Measurements from ENCODE around the gene APLF.
A peak's percentile ranks its signal among the peaks of the same experiment; 100 is the strongest.
"Not testable (repeated sequence)": the region's sequence is repeated elsewhere in the genome, so short reads cannot be mapped to it uniquely, and the experiment has no call there.

APLF gene

DNA sequence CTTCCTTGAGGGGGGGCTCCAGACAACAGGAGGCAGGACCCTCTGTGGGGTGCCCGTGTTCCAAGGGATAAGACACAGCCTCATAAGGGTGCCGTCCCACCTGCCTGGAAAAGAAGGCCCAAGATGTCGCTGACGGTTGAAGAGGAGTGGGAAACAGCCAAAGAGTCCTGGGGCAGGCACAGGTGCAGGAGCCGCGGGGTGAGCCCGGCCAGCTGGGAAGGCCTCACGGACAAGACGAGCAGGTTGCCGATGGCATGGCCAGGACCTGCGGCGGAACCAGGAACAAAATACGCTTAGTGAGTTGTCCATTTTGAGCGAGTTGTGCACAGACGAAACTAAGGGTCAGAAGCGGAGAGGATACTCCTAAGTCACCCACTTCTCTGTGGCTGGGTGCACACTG is 61.8 kb downstream of the APLF start:
- DNase-seq (ENCODE audit: low spot score), result not testable (repeated sequence)

GRCh38 chr2:68529651-68530050 is 62.3 kb downstream of the APLF start:
- not testable (repeated sequence) for DNase-seq (ENCODE audit: low spot score)

- no peak for DNase-seq (ENCODE audit: low spot score)
Observed at GRCh38 chr2:68536000-68536399, 68.6 kb downstream of the APLF start.

DNA sequence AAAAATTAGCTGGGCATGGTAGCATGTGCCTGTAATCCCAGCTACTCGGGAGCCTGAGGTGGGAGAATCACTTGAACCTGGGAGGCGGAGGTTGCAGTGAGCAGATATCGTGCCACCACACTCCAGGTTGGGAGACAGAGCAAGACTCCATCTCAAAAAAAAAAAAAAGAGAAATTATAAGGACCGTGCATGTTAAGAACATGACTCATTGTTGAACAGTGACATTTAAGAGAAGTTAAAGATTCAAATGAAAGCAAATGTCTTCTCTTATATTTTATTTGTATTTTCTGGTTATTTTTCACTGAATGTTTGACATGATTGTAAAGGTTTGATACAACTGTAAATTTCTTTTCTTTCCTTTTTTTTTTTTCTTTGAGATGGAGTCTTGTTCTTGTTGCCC is 69.6 kb downstream of the APLF start:
- no peak for DNase-seq (ENCODE audit: low spot score)

DNA sequence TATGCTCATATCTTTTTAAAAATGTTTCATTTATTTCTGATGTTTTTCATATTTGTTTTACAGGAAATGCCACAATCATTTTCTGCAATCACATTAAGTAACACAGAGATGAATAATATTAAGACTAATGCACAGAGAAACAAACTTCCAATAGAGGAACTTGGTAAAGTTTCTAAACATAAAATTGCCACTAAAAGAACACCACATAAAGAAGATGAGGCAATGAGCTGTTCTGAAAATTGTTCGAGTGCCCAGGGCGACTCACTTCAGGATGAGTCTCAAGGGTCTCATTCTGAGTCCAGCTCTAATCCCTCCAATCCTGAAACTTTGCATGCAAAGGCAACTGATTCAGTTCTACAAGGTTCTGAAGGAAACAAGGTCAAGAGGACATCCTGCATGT is 70.4 kb downstream of the APLF start:
- peak; percentile 25 for DNase-seq (ENCODE audit: low spot score)

DNA sequence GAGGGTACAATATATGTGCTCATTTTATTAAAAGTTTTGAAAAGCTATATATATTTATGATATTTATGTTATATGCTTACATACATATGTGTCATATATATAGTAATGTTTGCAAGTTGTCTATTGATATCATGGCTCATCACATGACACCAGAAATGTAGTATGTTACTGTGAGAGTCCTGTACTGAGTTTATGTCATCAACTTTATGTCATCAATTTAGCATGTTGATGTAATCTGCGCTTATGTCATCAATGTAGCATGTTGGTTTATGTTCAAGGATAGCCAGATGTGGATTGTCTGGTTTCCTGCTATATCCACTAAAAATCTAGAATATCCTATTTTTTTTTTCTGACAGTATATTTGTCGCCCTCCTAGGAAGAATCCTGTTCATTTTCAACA is 77.4 kb downstream of the APLF start:
- DNase-seq (ENCODE audit: low spot score), result no peak

GRCh38 chr2:68548396-68548795 is 81.0 kb downstream of the APLF start:
- DNase-seq (ENCODE audit: low spot score), result no peak

DNA sequence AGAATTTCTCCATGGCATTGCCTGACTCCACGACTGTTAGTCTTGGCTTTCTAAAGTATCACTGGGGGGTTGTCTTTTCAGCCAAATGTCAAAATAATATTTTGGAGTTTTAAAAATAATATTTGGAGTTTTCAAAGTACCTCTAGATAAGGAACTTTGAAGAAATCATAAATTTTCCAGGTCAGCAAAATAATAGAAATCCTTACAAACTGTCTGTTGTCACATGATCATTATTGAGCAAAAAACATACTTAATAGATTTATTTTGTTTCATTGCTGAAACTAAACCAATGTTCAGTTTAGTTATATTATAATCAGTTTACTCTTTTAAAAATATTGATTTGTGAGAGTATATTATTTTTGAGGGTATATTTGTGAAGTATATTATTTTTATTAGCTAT is 85.7 kb downstream of the APLF start:
- DNase-seq (ENCODE audit: low spot score), result no peak

- DNase-seq (ENCODE audit: low spot score), result not testable (repeated sequence)
Observed at GRCh38 chr2:68555425-68556206, 88.2 kb downstream of the APLF start.

DNA sequence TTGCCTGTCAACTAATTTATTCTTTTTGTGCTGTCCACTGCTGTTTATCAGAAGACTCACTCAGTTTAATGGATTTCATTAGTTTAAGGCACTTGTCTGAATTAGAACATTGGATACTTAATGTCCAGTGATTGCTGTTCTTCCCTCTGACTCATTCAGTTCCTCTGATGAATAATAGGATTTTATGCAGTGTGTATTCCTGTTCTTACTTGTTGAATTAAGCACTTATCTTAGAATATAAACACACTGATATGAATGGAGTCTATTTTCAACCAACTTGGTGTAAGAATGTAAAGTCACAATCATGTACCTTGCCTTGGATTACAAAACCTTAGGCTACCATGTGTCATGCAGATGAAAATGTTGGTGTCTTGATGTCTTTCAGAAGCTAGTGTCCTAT is 89.0 kb downstream of the APLF start:
- DNase-seq (ENCODE audit: low spot score), result no peak

DNA sequence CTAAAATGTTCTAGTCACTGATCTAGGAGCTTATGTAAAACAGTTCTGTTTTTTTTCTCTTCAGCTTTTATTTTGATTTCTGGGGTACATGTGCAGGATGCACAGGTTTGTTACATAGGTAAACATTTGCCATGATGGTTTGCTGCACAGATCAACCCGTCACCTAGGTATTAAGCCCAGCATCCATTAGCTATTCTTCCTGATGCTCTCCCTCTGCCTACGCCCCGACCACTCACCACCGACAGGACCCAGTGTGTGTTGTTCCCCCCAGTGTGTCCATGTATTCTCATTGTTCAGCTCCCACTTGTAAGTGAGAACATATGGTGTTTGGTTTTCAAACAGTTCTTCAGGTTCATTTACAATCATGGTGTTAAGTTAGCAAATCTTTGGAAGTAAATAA is 91.2 kb downstream of the APLF start:
- DNase-seq (ENCODE audit: low spot score), result no peak

DNA sequence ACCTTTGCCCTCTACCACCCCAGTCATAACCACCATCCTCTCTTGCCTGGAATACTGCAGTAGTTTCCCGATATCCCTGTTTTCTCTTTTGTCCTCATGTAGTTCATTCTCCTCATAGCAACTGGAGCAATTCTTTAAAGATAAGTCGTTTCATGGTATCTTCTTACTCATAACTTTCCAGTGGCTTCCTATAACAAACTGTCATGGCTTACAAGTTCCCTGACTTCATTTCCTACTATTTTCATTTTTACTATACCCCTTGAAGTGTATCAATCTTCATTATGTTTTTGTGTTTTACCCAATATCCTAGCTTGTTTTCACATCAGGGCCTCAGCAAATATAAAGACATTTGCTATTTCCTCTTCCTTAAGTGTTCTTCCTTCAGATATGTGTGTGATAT is 92.3 kb downstream of the APLF start:
- DNase-seq (ENCODE audit: low spot score), result no peak

- DNase-seq (ENCODE audit: low spot score), result no peak
Observed at GRCh38 chr2:68560545-68560944, 93.2 kb downstream of the APLF start.

GRCh38 chr2:68561372-68561771 is 94.0 kb downstream of the APLF start:
- no peak for DNase-seq (ENCODE audit: low spot score)

GRCh38 chr2:68562934-68563333 is 95.5 kb downstream of the APLF start:
- no peak for DNase-seq (ENCODE audit: low spot score)

- no peak for DNase-seq (ENCODE audit: low spot score)
Observed at GRCh38 chr2:68564426-68564825, 97.0 kb downstream of the APLF start.

GRCh38 chr2:68565273-68565672 is 97.9 kb downstream of the APLF start:
- no peak for DNase-seq (ENCODE audit: low spot score)

- peak; percentile 7 for DNase-seq (ENCODE audit: low spot score)
Observed at GRCh38 chr2:68565858-68566257, 98.5 kb downstream of the APLF start.

GRCh38 chr2:68566362-68566761 is 99.0 kb downstream of the APLF start:
- DNase-seq (ENCODE audit: low spot score), result no peak

GRCh38 chr2:68568116-68568515 is 100.7 kb downstream of the APLF start:
- no peak for DNase-seq (ENCODE audit: low spot score)

DNA sequence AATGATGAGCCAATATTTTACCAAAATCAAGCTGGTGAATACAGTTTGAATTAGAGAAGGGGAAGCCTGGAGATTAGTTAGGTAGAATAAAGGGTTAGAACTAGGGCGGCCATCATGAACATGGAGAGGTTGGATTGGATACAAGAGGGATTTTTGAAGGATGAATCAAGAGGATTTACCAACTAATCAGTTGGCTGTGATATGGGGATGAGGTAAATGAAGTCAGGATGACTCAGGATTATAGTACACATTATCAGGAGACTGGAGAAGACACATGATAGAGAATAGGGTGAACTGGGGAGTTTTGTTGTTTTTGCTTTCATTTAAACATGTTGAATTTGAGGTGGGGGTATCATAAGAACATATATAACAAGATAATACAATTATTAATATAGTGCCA is 102.2 kb downstream of the APLF start:
- peak; percentile 7 for DNase-seq (ENCODE audit: low spot score)

- DNase-seq (ENCODE audit: low spot score), result not testable (repeated sequence)
Observed at GRCh38 chr2:68570434-68570833, 103.0 kb downstream of the APLF start.

DNA sequence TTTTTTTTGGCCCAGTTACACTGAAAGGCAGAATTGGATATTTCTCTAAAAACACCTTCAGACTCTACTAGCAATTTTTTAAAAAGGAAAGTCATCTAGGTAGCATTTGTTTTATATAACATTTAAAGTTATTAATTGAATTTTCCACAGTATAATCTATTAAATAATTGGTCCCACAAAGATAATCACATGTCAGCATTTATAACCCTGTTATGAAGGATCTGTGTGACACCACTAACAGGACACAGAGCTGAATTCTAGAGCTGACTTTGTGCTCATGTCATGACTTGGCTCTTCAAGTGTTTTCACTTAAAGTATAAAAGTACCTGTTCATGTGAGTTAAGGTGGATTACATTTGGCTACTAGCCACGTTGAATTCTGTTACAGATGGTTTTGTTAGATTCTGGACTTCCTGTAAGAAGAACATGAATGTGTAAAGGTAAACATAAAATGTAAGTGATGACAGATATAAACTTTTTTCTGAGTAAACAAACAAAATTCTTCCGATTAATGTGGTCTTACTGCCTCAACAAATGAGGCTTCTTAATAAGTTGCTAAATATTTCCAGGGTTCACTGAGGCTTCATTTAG is 106.9 kb downstream of the APLF start:
- DNase-seq (ENCODE audit: low spot score), result no peak

DNA sequence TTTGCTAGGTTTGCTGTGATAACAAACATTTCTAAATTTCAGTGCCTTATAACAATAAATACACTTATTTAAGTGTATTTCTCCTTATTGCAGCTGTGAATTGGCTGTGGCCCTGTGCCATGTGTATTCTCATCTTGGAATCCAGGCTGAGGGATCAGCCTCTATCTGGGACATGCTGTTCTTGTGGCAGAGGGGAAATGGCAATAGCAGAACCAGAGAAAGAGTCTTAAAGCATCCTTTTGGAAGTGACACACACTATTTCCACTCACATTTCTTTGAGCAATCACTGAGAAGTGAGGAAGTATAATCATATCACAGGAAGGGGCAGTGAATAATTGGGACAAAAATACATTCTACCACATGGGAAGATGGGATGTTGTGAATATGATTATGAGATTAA is 109.8 kb downstream of the APLF start:
- no peak for DNase-seq (ENCODE audit: low spot score)

All from AG08395 (cell line).